Measurements from ENCODE around the gene GPR158.
A peak's percentile ranks its signal among the peaks of the same experiment; 100 is the strongest.

The GPR158 gene

GRCh38 chr10:25564351-25564750 lies 389.6 kb downstream of the GPR158 start:
- Histone ChIP-seq H3K79me1 (ENCODE audit: low read length) (no peaks in the 10 kb centered on the region), H2BK12ac (ENCODE audit: low read length) (no peak overlapping the region), H3K9ac (ENCODE audit: low read length) (no peak overlapping the region), H3K27me3 (ENCODE audit: insufficient read depth, low read length) (no peaks in the 10 kb centered on the region), H3K4ac (ENCODE audit: low read depth, low read length) (no peak overlapping the region), H2BK120ac (ENCODE audit: insufficient read depth, low read length, poor library complexity) (no peak overlapping the region), H2BK5ac (ENCODE audit: low read depth, low read length, poor library complexity) (no peak overlapping the region), H2AFZ (ENCODE audit: insufficient read depth, low read length, poor library complexity) (no peak overlapping the region), H3K36me3 (ENCODE audit: control insufficient read depth in 1 of 2, insufficient read depth in 2 of 2, low read length in 2 of 2) (no peaks in the 10 kb centered on the region), H4K8ac (ENCODE audit: low read depth, low read length) (no peak overlapping the region), H2AK5ac (ENCODE audit: low read length) (no peak overlapping the region), H3K4me1 (ENCODE audit: control insufficient read depth in 1 of 2, insufficient read depth in 2 of 2, low read length in 2 of 2) (no peaks in the 10 kb centered on the region), H3K4me3 (ENCODE audit: low read depth, low read length) (no peak overlapping the region), H3K14ac (ENCODE audit: low read length) (no peak overlapping the region), H3K4me2 (ENCODE audit: low read length) (no peak overlapping the region), H3K9me3 (ENCODE audit: insufficient read depth, low read depth, low read length) (no peaks in the 10 kb centered on the region), H3K23ac (ENCODE audit: low read length) (no peak overlapping the region), H3K18ac (ENCODE audit: low read length) (no peak overlapping the region), H4K12ac (ENCODE audit: low read depth, low read length) (no peak overlapping the region), H3K27ac (ENCODE audit: low read depth, low read length) (no peak overlapping the region), H3K79me2 (ENCODE audit: control insufficient read depth, insufficient read depth, low read length, poor library complexity) (no peaks in the 10 kb centered on the region), H4K91ac (ENCODE audit: low read depth, low read length) (no peak overlapping the region)
- no CpG with 5 or more reads among the region's 6 CpGs for WGBS (ENCODE audit: extremely low coverage, insufficient coverage, insufficient read length)
- no peak for DNase-seq

- no peak overlapping the region for H3K4me3 ChIP-seq (ENCODE audit: low read depth, low read length)
Observed at GRCh38 chr10:25565570-25565969, 390.8 kb downstream of the GPR158 start.

GRCh38 chr10:25573316-25573715 lies 398.5 kb downstream of the GPR158 start:
- no peak for DNase-seq
- H3K9me3 ChIP-seq (ENCODE audit: insufficient read depth, low read depth, low read length), result no peaks in the 10 kb centered on the region
- no peaks in the 10 kb centered on the region for H3K79me1 ChIP-seq (ENCODE audit: low read length)
- H3K4me3 ChIP-seq (ENCODE audit: low read depth, low read length), result no peak overlapping the region
- H3K4me1 ChIP-seq (ENCODE audit: control insufficient read depth in 1 of 2, insufficient read depth in 2 of 2, low read length in 2 of 2), result no peaks in the 10 kb centered on the region
- H4K12ac ChIP-seq (ENCODE audit: low read depth, low read length), result no peak overlapping the region
- H4K91ac ChIP-seq (ENCODE audit: low read depth, low read length), result no peak overlapping the region
- no peak overlapping the region for H2AFZ ChIP-seq (ENCODE audit: insufficient read depth, low read length, poor library complexity)
- H2AK5ac ChIP-seq (ENCODE audit: low read length), result no peak overlapping the region
- WGBS (ENCODE audit: extremely low coverage, insufficient coverage, insufficient read length), result no CpG with 5 or more reads among the region's 3 CpGs
- no peak overlapping the region for H2BK120ac ChIP-seq (ENCODE audit: insufficient read depth, low read length, poor library complexity)
- H3K18ac ChIP-seq (ENCODE audit: low read length), result no peak overlapping the region
- no peak overlapping the region for H2BK5ac ChIP-seq (ENCODE audit: low read depth, low read length, poor library complexity)
- no peak overlapping the region for H3K9ac ChIP-seq (ENCODE audit: low read length)
- no peak overlapping the region for H3K4ac ChIP-seq (ENCODE audit: low read depth, low read length)
- H3K23ac ChIP-seq (ENCODE audit: low read length), result no peak overlapping the region
- no peak overlapping the region for H3K27ac ChIP-seq (ENCODE audit: low read depth, low read length)
- no peaks in the 10 kb centered on the region for H3K36me3 ChIP-seq (ENCODE audit: control insufficient read depth in 1 of 2, insufficient read depth in 2 of 2, low read length in 2 of 2)
- H3K14ac ChIP-seq (ENCODE audit: low read length), result no peak overlapping the region
- no peak overlapping the region for H2BK12ac ChIP-seq (ENCODE audit: low read length)
- H3K27me3 ChIP-seq (ENCODE audit: insufficient read depth, low read length), result no peaks in the 10 kb centered on the region
- no peak overlapping the region for H3K4me2 ChIP-seq (ENCODE audit: low read length)
- H4K8ac ChIP-seq (ENCODE audit: low read depth, low read length), result no peak overlapping the region
- H3K79me2 ChIP-seq (ENCODE audit: control insufficient read depth, insufficient read depth, low read length, poor library complexity), result no peaks in the 10 kb centered on the region

More at GRCh38 chr10:25565570-25565969, 390.8 kb downstream of the GPR158 start:
- H2BK120ac ChIP-seq (ENCODE audit: insufficient read depth, low read length, poor library complexity), result no peak overlapping the region
- no peak overlapping the region for H2BK5ac ChIP-seq (ENCODE audit: low read depth, low read length, poor library complexity)
- H4K12ac ChIP-seq (ENCODE audit: low read depth, low read length), result no peak overlapping the region
- no peak for DNase-seq
- no peak overlapping the region for H3K23ac ChIP-seq (ENCODE audit: low read length)
- H3K36me3 ChIP-seq (ENCODE audit: control insufficient read depth in 1 of 2, insufficient read depth in 2 of 2, low read length in 2 of 2), result no peaks in the 10 kb centered on the region
- H3K79me1 ChIP-seq (ENCODE audit: low read length), result no peaks in the 10 kb centered on the region
- no peaks in the 10 kb centered on the region for H3K27me3 ChIP-seq (ENCODE audit: insufficient read depth, low read length)
- H2AK5ac ChIP-seq (ENCODE audit: low read length), result no peak overlapping the region
- H2AFZ ChIP-seq (ENCODE audit: insufficient read depth, low read length, poor library complexity), result no peak overlapping the region
- H3K4me1 ChIP-seq (ENCODE audit: control insufficient read depth in 1 of 2, insufficient read depth in 2 of 2, low read length in 2 of 2), result no peaks in the 10 kb centered on the region
- H3K27ac ChIP-seq (ENCODE audit: low read depth, low read length), result no peak overlapping the region
- no CpG with 5 or more reads among the region's 7 CpGs for WGBS (ENCODE audit: extremely low coverage, insufficient coverage, insufficient read length)
- no peak overlapping the region for H4K91ac ChIP-seq (ENCODE audit: low read depth, low read length)
- no peaks in the 10 kb centered on the region for H3K79me2 ChIP-seq (ENCODE audit: control insufficient read depth, insufficient read depth, low read length, poor library complexity)
- no peak overlapping the region for H3K9ac ChIP-seq (ENCODE audit: low read length)
- H2BK12ac ChIP-seq (ENCODE audit: low read length), result no peak overlapping the region
- no peak overlapping the region for H3K4me2 ChIP-seq (ENCODE audit: low read length)
- H3K9me3 ChIP-seq (ENCODE audit: insufficient read depth, low read depth, low read length), result no peaks in the 10 kb centered on the region
- H3K14ac ChIP-seq (ENCODE audit: low read length), result no peak overlapping the region
- H3K4ac ChIP-seq (ENCODE audit: low read depth, low read length), result no peak overlapping the region
- H4K8ac ChIP-seq (ENCODE audit: low read depth, low read length), result no peak overlapping the region
- H3K18ac ChIP-seq (ENCODE audit: low read length), result no peak overlapping the region

- H2AFZ ChIP-seq (ENCODE audit: insufficient read depth, low read length, poor library complexity), result no peak overlapping the region
- no peak overlapping the region for H2BK5ac ChIP-seq (ENCODE audit: low read depth, low read length, poor library complexity)
- no peak overlapping the region for H3K27ac ChIP-seq (ENCODE audit: low read depth, low read length)
- no peak overlapping the region for H3K23ac ChIP-seq (ENCODE audit: low read length)
- no peaks in the 10 kb centered on the region for H3K9me3 ChIP-seq (ENCODE audit: insufficient read depth, low read depth, low read length)
- WGBS (ENCODE audit: extremely low coverage, insufficient coverage, insufficient read length), result 100% methylated on average over 1 of the region's 7 CpGs
- H3K14ac ChIP-seq (ENCODE audit: low read length), result no peak overlapping the region
- H2BK120ac ChIP-seq (ENCODE audit: insufficient read depth, low read length, poor library complexity), result no peak overlapping the region
- H4K91ac ChIP-seq (ENCODE audit: low read depth, low read length), result no peak overlapping the region
- no peak overlapping the region for H3K9ac ChIP-seq (ENCODE audit: low read length)
- H3K36me3 ChIP-seq (ENCODE audit: control insufficient read depth in 1 of 2, insufficient read depth in 2 of 2, low read length in 2 of 2), result no peaks in the 10 kb centered on the region
- no peaks in the 10 kb centered on the region for H3K27me3 ChIP-seq (ENCODE audit: insufficient read depth, low read length)
- H4K12ac ChIP-seq (ENCODE audit: low read depth, low read length), result no peak overlapping the region
- DNase-seq, result peak in 1 of 2 donors; percentile 4
- no peak overlapping the region for H3K18ac ChIP-seq (ENCODE audit: low read length)
- no peaks in the 10 kb centered on the region for H3K79me2 ChIP-seq (ENCODE audit: control insufficient read depth, insufficient read depth, low read length, poor library complexity)
- H3K4me2 ChIP-seq (ENCODE audit: low read length), result no peak overlapping the region
- no peak overlapping the region for H3K4me3 ChIP-seq (ENCODE audit: low read depth, low read length)
- no peaks in the 10 kb centered on the region for H3K4me1 ChIP-seq (ENCODE audit: control insufficient read depth in 1 of 2, insufficient read depth in 2 of 2, low read length in 2 of 2)
- no peak overlapping the region for H2AK5ac ChIP-seq (ENCODE audit: low read length)
- H4K8ac ChIP-seq (ENCODE audit: low read depth, low read length), result no peak overlapping the region
- no peak overlapping the region for H2BK12ac ChIP-seq (ENCODE audit: low read length)
- no peak overlapping the region for H3K4ac ChIP-seq (ENCODE audit: low read depth, low read length)
- H3K79me1 ChIP-seq (ENCODE audit: low read length), result no peaks in the 10 kb centered on the region
Observed at GRCh38 chr10:25575343-25575742, 400.5 kb downstream of the GPR158 start.

Data from trophoblast cell (in vitro differentiated cells and primary cell).